IMR-90 (cell line): ENCODE measurements around the gene MYOF. TPM values are rescaled to one million over a fixed set of nuclear protein-coding genes. Genes with fewer than 3 reads are reported as not detected.

ENCODE experiments used
- ATAC-seq: fragments of 200-7000 bp; cut with Tn5 transposase; 2 replicates; pipeline ENCODE4 v1.9.1; 2020; ENCODE audit warnings: low read depth, mild to moderate bottlenecking, moderate library complexity
- BruUV-seq: library from RNA; stranded (reverse); fragments of 400-500 nt; replicated peaks from 2 replicates; lab custom pipeline; 2021; lab: Mats Ljungman, UMichigan
- CTCF ChIA-PET: fragments of 300-600 bp; formaldehyde crosslinking; extraction: SDS; loops from one replicate; lab custom pipeline; 2021; ENCODE audit warnings: antibody characterized with exemption; lab: Yijun Ruan, JAX
- POLR2A ChIA-PET: fragments of 300-600 bp; sonication (Branson Sonifier 250); formaldehyde crosslinking; loops from one replicate; lab custom pipeline; 2022; ENCODE audit warnings: antibody characterized with exemption; ENCODE audit not compliant: unreplicated experiment; lab: Charles Lee
- DNase-seq: peaks from one replicate; pipeline ENCODE4 v3.0.0; 2013
- H2AFZ ChIP-seq: replicated peaks from 2 replicates; pipeline ENCODE3; 2013; ENCODE audit warnings: low read length, mild to moderate bottlenecking; ENCODE audit not compliant: poor library complexity
- H2AK5ac ChIP-seq: 2 replicates; pipeline ENCODE4 v1.6.1; 2013; ENCODE audit warnings: low read depth, low read length, inconsistent platforms
- H2AK9ac ChIP-seq: replicated peaks from 2 replicates; pipeline ENCODE3; 2013; ENCODE audit warnings: mild to moderate bottlenecking, low read depth, low read length, moderate library complexity; ENCODE audit not compliant: poor library complexity
- H2BK120ac ChIP-seq: 2 replicates; pipeline ENCODE4 v1.6.1; 2013; ENCODE audit warnings: low read depth, low read length, inconsistent platforms
- H2BK15ac ChIP-seq: 3 replicates; pipeline ENCODE4 v1.6.1; 2013; ENCODE audit warnings: low read depth, low read length, inconsistent platforms
- H2BK20ac ChIP-seq: 2 replicates; pipeline ENCODE4 v1.6.1; 2013; ENCODE audit warnings: low read depth, mild to moderate bottlenecking, inconsistent platforms, low read length, moderate library complexity
- H2BK5ac ChIP-seq: 2 replicates; pipeline ENCODE4 v1.6.1; 2013; ENCODE audit warnings: mild to moderate bottlenecking, low read depth, low read length, inconsistent platforms; ENCODE audit not compliant: poor library complexity, severe bottlenecking
- H3K14ac ChIP-seq: replicated peaks from 2 replicates; pipeline ENCODE4 v1.6.1; 2013; ENCODE audit warnings: low read depth, low read length, inconsistent platforms
- H3K18ac ChIP-seq: 2 replicates; pipeline ENCODE4 v1.6.1; 2013; ENCODE audit warnings: low read depth, low read length, control low read depth
- H3K23ac ChIP-seq: 2 replicates; pipeline ENCODE4 v1.6.1; 2013; ENCODE audit warnings: low read depth, low read length, inconsistent platforms
- H3K27ac ChIP-seq: 2 replicates; pipeline ENCODE4 v1.5.1; 2013; ENCODE audit warnings: mild to moderate bottlenecking, control low read depth, low read length; ENCODE audit not compliant: insufficient read depth
- H3K27me3 ChIP-seq: 2 replicates; pipeline ENCODE4 v1.6.1; 2013; ENCODE audit warnings: low read length; ENCODE audit not compliant: control insufficient read depth, insufficient read depth
- H3K36me3 ChIP-seq: 2 replicates; pipeline ENCODE4 v1.6.1; 2013; ENCODE audit warnings: low read length, mixed read lengths; ENCODE audit not compliant: control insufficient read depth, insufficient read depth
- H3K4ac ChIP-seq: 2 replicates; pipeline ENCODE4 v1.6.1; 2013; ENCODE audit warnings: low read depth, low read length, inconsistent platforms
- H3K4me1 ChIP-seq: 2 replicates; pipeline ENCODE4 v1.6.1; 2013; ENCODE audit warnings: low read length, mixed read lengths; ENCODE audit not compliant: control insufficient read depth, insufficient read depth
- H3K4me2 ChIP-seq: 2 replicates; pipeline ENCODE4 v1.6.1; 2013; ENCODE audit warnings: low read depth, mild to moderate bottlenecking, control low read depth, low read length, moderate library complexity
- H3K4me3 ChIP-seq: 2 replicates; pipeline ENCODE4 v1.5.1; 2013; ENCODE audit warnings: low read depth, mild to moderate bottlenecking, control low read depth, low read length, moderate library complexity; ENCODE audit not compliant: insufficient read depth
- H3K56ac ChIP-seq: 2 replicates; pipeline ENCODE4 v1.6.1; 2013; ENCODE audit warnings: low read length, inconsistent platforms; ENCODE audit not compliant: insufficient read depth; ENCODE audit errors: extremely low read depth
- H3K79me1 ChIP-seq, 2 experiments: 2 replicates each; pipeline ENCODE4 v1.6.1; 2013; ENCODE audit warnings: low read length in 2 of 2, inconsistent platforms in 1 of 2, low read depth in 1 of 2
- H3K9ac ChIP-seq: 2 replicates; pipeline ENCODE4 v1.6.1; 2013; ENCODE audit warnings: low read depth, low read length, control low read depth
- H3K9me1 ChIP-seq: 2 replicates; pipeline ENCODE4 v1.6.1; 2013; ENCODE audit warnings: low read length, inconsistent platforms; ENCODE audit not compliant: insufficient read depth
- H3K9me3 ChIP-seq: 2 replicates; pipeline ENCODE4 v1.6.1; 2013; ENCODE audit warnings: low read length; ENCODE audit not compliant: control insufficient read depth, insufficient read depth
- H4K20me1 ChIP-seq: 2 replicates; pipeline ENCODE4 v1.6.1; 2013; ENCODE audit warnings: low read length, inconsistent platforms; ENCODE audit not compliant: insufficient read depth
- H4K5ac ChIP-seq: 2 replicates; pipeline ENCODE4 v1.6.1; 2013; ENCODE audit warnings: mild to moderate bottlenecking, low read depth, low read length, control low read depth
- H4K8ac ChIP-seq, 2 experiments: 2 replicates each; pipeline ENCODE4 v1.6.1; 2013; ENCODE audit warnings: low read depth in 2 of 2, low read length in 2 of 2, control low read depth in 1 of 2, inconsistent platforms in 1 of 2
- H4K91ac ChIP-seq: 2 replicates; pipeline ENCODE4 v1.6.1; 2013; ENCODE audit warnings: low read depth, low read length, inconsistent platforms; ENCODE audit not compliant: insufficient read depth
- BHLHE40 ChIP-seq: fragments of 150-350 bp; IDR thresholded peaks from 2 replicates; pipeline ENCODE4 v1.6.1; 2016; ENCODE audit warnings: mild to moderate bottlenecking, low read depth, low read length
- CEBPB ChIP-seq: IDR thresholded peaks from 2 replicates; pipeline ENCODE4 v1.6.1; 2012; ENCODE audit warnings: low read depth, low read length, improper control_type of control experiment
- CHD1 ChIP-seq: IDR thresholded peaks from 2 replicates; pipeline ENCODE4 v1.6.1; 2012; ENCODE audit warnings: low read depth, low read length, improper control_type of control experiment
- ELK1 ChIP-seq: fragments of 150-350 bp; IDR thresholded peaks from 2 replicates; pipeline ENCODE4 v1.6.1; 2016; ENCODE audit warnings: low read depth, mild to moderate bottlenecking, low read length, moderate library complexity, borderline replicate concordance
- FOS ChIP-seq: fragments of 150-350 bp; IDR thresholded peaks from 2 replicates; pipeline ENCODE4 v1.6.1; 2016; ENCODE audit warnings: low read depth, low read length
- MAZ ChIP-seq: IDR thresholded peaks from 2 replicates; pipeline ENCODE4 v1.6.1; 2012; ENCODE audit warnings: low read depth, mild to moderate bottlenecking, low read length, improper control_type of control experiment, moderate library complexity, borderline replicate concordance
- MXI1 ChIP-seq: IDR thresholded peaks from 2 replicates; pipeline ENCODE4 v1.6.1; 2012; ENCODE audit warnings: low read depth, mild to moderate bottlenecking, low read length, moderate library complexity, borderline replicate concordance
- NFE2L2 ChIP-seq: fragments of 150-350 bp; IDR thresholded peaks from 2 replicates; pipeline ENCODE4 v1.6.1; 2016; ENCODE audit warnings: low read depth, mild to moderate bottlenecking, low read length
- POLR2A ChIP-seq: IDR thresholded peaks from 2 replicates; pipeline ENCODE4 v1.6.1; 2012; ENCODE audit warnings: mild to moderate bottlenecking, low read depth, low read length
- RAD21 ChIP-seq: IDR thresholded peaks from 2 replicates; pipeline ENCODE4 v1.6.1; 2012; ENCODE audit warnings: low read length, improper control_type of control experiment
- RCOR1 ChIP-seq: IDR thresholded peaks from 2 replicates; pipeline ENCODE4 v1.6.1; 2012; ENCODE audit warnings: mild to moderate bottlenecking, low read length, improper control_type of control experiment; ENCODE audit not compliant: insufficient replicate concordance
- RFX5 ChIP-seq: IDR thresholded peaks from 2 replicates; pipeline ENCODE4 v1.8.0; 2012; ENCODE audit warnings: low read depth, mild to moderate bottlenecking, low read length, moderate library complexity
- SMC3 ChIP-seq: fragments of 150-350 bp; IDR thresholded peaks from 2 replicates; pipeline ENCODE4 v1.6.1; 2016; ENCODE audit warnings: low read depth, mild to moderate bottlenecking, antibody characterized with exemption, low read length, moderate library complexity
- USF2 ChIP-seq: fragments of 150-350 bp; IDR thresholded peaks from 2 replicates; pipeline ENCODE4 v1.6.1; 2017; ENCODE audit warnings: mild to moderate bottlenecking, antibody characterized with exemption, low read length, low read depth
- WGBS, 2 experiments: methylation state at CpG; one replicate each; pipeline versions ENCODE4 v1.1.5 to v1.1.7; 2013; ENCODE audit warnings: missing lambda C conversion rate in 2 of 2; ENCODE audit not compliant: insufficient read length in 1 of 2; ENCODE audit errors: extremely low coverage in 2 of 2; 5-methylcytosine and 5-hydroxymethylcytosine counted together
- dilution Hi-C: fragments of 300-500 bp; cut with HindIII; formaldehyde crosslinking; loops from one replicate; pipeline ENCODE4 v1.14.3; 2018; ENCODE audit warnings: low sequenced_read_pairs; ENCODE audit not compliant: unreplicated experiment
- in situ Hi-C: fragments of 300-500 bp; cut with MboI; formaldehyde crosslinking; loops from 3 replicates; pipeline ENCODE4 v1.14.3; 2019; ENCODE audit warnings: low sequenced_read_pairs, inconsistent platforms, mixed read lengths
- intact Hi-C: fragments of 100-400 bp; cut with micrococcal nuclease; formaldehyde crosslinking; loops from 2 replicates; pipeline ENCODE4 v1.10.0; 2022
- polyA plus RNA-seq, 3 experiments: library from polyadenylated mRNA; depleted of rRNA; stranded (reverse); fragments of >200 nt; gene quantifications; 2 replicates each; pipeline ENCODE4 v1.2.3, GENCODE V29; 2012; ENCODE audit warnings: low replicate concordance in 1 of 3
- total RNA-seq: library from RNA; depleted of rRNA; stranded (reverse); fragments of >200 nt; gene quantifications from 2 replicates; pipeline ENCODE4 v1.2.3, GENCODE V29; 2012
- TF ChIP-seq, protein P1 (sequence below): conservative IDR thresholded peaks from 2 replicates; pipeline ENCODE4 v1.5.1; 2012; ENCODE audit warnings: mild to moderate bottlenecking, low read depth, low read length, improper control_type of control experiment

The MYOF gene
- total and polyA plus RNA-seq, 2 of the 4 experiments (the other 2 are of a cell fraction): 221 to 281 TPM

- peaks cover 7% of the 10 kb centered on the region for H3K4me1 ChIP-seq
- no peak overlapping the region for H3K18ac ChIP-seq
- H3K9me1 ChIP-seq: no peaks in the 10 kb centered on the region
- no peak overlapping the region for H3K9ac ChIP-seq
- H2BK15ac ChIP-seq: no peak overlapping the region
- no peak overlapping the region for H3K56ac ChIP-seq
- no TSS peak for BruUV-seq
- no peak overlapping the region for H2AFZ ChIP-seq
- dilution Hi-C loops (no loop called here), intact Hi-C loops (no loop called here), in situ Hi-C loops (loop anchor here (25.0 kb wide), 1 partner anchor 414 kb away; no protein-coding TSS in a partner anchor)
- H3K14ac ChIP-seq: no peak overlapping the region
- no peak overlapping the region for H4K5ac ChIP-seq
- no peak overlapping the region for H3K4me2 ChIP-seq
- H2AK5ac ChIP-seq: no peak overlapping the region
- TF ChIP-seq SMC3 (no peak), RCOR1 (no peak), CEBPB (no peak), RAD21 (no peak), MAZ (no peak), POLR2A (no peak), ELK1 (no peak), USF2 (no peak), BHLHE40 (no peak), FOS (no peak), CHD1 (no peak), MXI1 (no peak), RFX5 (no peak), NFE2L2 (no peak)
- TF ChIP-seq, protein P1, sequence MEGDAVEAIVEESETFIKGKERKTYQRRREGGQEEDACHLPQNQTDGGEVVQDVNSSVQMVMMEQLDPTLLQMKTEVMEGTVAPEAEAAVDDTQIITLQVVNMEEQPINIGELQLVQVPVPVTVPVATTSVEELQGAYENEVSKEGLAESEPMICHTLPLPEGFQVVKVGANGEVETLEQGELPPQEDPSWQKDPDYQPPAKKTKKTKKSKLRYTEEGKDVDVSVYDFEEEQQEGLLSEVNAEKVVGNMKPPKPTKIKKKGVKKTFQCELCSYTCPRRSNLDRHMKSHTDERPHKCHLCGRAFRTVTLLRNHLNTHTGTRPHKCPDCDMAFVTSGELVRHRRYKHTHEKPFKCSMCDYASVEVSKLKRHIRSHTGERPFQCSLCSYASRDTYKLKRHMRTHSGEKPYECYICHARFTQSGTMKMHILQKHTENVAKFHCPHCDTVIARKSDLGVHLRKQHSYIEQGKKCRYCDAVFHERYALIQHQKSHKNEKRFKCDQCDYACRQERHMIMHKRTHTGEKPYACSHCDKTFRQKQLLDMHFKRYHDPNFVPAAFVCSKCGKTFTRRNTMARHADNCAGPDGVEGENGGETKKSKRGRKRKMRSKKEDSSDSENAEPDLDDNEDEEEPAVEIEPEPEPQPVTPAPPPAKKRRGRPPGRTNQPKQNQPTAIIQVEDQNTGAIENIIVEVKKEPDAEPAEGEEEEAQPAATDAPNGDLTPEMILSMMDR: no peak
- no peaks in the 10 kb centered on the region for H3K27me3 ChIP-seq
- WGBS, 2 experiments: no CpG with 5 or more reads among the region's 5 CpGs
- H3K79me1 ChIP-seq: no peaks in the 10 kb centered on the region
- H4K8ac ChIP-seq: no peak overlapping the region
- H3K4me3 ChIP-seq: no peak overlapping the region
- POLR2A ChIA-PET: no interaction called here
- no peak overlapping the region for H3K4ac ChIP-seq
- no peaks in the 10 kb centered on the region for H3K9me3 ChIP-seq
- peaks cover 7% of the 10 kb centered on the region for H3K36me3 ChIP-seq
- no peak overlapping the region for H3K27ac ChIP-seq
- ATAC-seq: no peak
- CTCF ChIA-PET: no interaction called here
- no peak overlapping the region for H2BK120ac ChIP-seq
- no peak overlapping the region for H3K23ac ChIP-seq
- no peaks in the 10 kb centered on the region for H4K20me1 ChIP-seq
- no peak overlapping the region for H4K91ac ChIP-seq
- no peak overlapping the region for H2AK9ac ChIP-seq
- no peak overlapping the region for H2BK5ac ChIP-seq
- DNase-seq: no peak
- H2BK20ac ChIP-seq: no peak overlapping the region
These were observed 181.2 kb downstream of the MYOF start for GRCh38 chr10:93300981-93301380.
